ENCODE results near the gene B2M. TPM values are rescaled to one million over a fixed set of nuclear protein-coding genes. Genes with fewer than 3 reads are reported as not detected.

The B2M gene
- total RNA-seq, 3 donors from 2014 or later (not counting 1 experiment from before 2014, with no cell fraction given): 7,484 to 8,893 (median 7,665) TPM

DNA sequence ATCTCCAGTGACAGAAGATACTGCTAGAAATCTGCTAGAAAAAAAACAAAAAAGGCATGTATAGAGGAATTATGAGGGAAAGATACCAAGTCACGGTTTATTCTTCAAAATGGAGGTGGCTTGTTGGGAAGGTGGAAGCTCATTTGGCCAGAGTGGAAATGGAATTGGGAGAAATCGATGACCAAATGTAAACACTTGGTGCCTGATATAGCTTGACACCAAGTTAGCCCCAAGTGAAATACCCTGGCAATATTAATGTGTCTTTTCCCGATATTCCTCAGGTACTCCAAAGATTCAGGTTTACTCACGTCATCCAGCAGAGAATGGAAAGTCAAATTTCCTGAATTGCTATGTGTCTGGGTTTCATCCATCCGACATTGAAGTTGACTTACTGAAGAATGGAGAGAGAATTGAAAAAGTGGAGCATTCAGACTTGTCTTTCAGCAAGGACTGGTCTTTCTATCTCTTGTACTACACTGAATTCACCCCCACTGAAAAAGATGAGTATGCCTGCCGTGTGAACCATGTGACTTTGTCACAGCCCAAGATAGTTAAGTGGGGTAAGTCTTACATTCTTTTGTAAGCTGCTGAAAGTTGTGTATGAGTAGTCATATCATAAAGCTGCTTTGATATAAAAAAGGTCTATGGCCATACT is 4.0 kb downstream of the B2M start:
- TF ChIP-seq, protein P1, sequence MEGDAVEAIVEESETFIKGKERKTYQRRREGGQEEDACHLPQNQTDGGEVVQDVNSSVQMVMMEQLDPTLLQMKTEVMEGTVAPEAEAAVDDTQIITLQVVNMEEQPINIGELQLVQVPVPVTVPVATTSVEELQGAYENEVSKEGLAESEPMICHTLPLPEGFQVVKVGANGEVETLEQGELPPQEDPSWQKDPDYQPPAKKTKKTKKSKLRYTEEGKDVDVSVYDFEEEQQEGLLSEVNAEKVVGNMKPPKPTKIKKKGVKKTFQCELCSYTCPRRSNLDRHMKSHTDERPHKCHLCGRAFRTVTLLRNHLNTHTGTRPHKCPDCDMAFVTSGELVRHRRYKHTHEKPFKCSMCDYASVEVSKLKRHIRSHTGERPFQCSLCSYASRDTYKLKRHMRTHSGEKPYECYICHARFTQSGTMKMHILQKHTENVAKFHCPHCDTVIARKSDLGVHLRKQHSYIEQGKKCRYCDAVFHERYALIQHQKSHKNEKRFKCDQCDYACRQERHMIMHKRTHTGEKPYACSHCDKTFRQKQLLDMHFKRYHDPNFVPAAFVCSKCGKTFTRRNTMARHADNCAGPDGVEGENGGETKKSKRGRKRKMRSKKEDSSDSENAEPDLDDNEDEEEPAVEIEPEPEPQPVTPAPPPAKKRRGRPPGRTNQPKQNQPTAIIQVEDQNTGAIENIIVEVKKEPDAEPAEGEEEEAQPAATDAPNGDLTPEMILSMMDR (IDR thresholded peaks at IDR 0.05): no peak
- no peaks in the 10 kb centered on the region for H3K9me3 ChIP-seq (ENCODE audit: control insufficient read depth, insufficient read depth, low read length)
- ATAC-seq (peak in 1 of 3 donors; percentile 7), DNase-seq (peak in 1 of 2 donors; percentile 56)
- Mint-ChIP-seq H3K4me3 (peak overlapping the region; percentile 100), H3K27ac (peak overlapping the region; percentile 92 to 100), H3K27me3 (ENCODE audit: low read depth in 2 of 2) (no peaks in the 10 kb centered on the region), H3K4me1 (peaks cover 89 to 95% of the 10 kb centered on the region in 2 donors), H3K36me3 (peaks cover 77% of the 10 kb centered on the region), H3K9me3 (no peaks in the 10 kb centered on the region)
- peaks cover 76% of the 10 kb centered on the region for H3K36me3 ChIP-seq (ENCODE audit: control insufficient read depth, insufficient read depth, low read length)
- WGBS (ENCODE audit: insufficient coverage): 22% methylated on average over 6 of the region's 6 CpGs
- peak overlapping the region; percentile 95 for H3K27ac ChIP-seq (ENCODE audit: low read length)
- intact Hi-C loops (cut with micrococcal nuclease): loop anchor here (1.0 to 10.0 kb wide), 2 partner anchors 11 to 870 kb away; partner anchors contain the start of gene BLOC1S6
- no peaks in the 10 kb centered on the region for H3K27me3 ChIP-seq (ENCODE audit: control insufficient read depth, insufficient read depth, low read length)
- H3K4me1 ChIP-seq (ENCODE audit: control insufficient read depth, insufficient read depth, low read length): peaks cover 52% of the 10 kb centered on the region
- peak overlapping the region; percentile 99 for H3K4me3 ChIP-seq (ENCODE audit: low read length)

- 19% methylated on average over 1 of the region's 2 CpGs for WGBS (ENCODE audit: insufficient coverage)
- Mint-ChIP-seq H3K4me3 (peak overlapping the region; percentile 100), H3K27ac (peak overlapping the region; percentile 92 to 100), H3K27me3 (ENCODE audit: low read depth in 2 of 2) (no peaks in the 10 kb centered on the region), H3K36me3 (peaks cover 77% of the 10 kb centered on the region), H3K4me1 (peaks cover 89 to 95% of the 10 kb centered on the region in 2 donors), H3K9me3 (no peaks in the 10 kb centered on the region)
- intact Hi-C loops (cut with micrococcal nuclease): loop anchor here (1.0 to 10.0 kb wide), 2 partner anchors 10 to 869 kb away; partner anchors contain the start of gene BLOC1S6
- H3K4me1 ChIP-seq (ENCODE audit: control insufficient read depth, insufficient read depth, low read length): peaks cover 57% of the 10 kb centered on the region
- TF ChIP-seq, protein P1 (IDR thresholded peaks at IDR 0.05): no peak
- H3K27ac ChIP-seq (ENCODE audit: low read length): peak overlapping the region; percentile 53
- H3K4me3 ChIP-seq (ENCODE audit: low read length): peak overlapping the region; percentile 99
- no peaks in the 10 kb centered on the region for H3K27me3 ChIP-seq (ENCODE audit: control insufficient read depth, insufficient read depth, low read length)
- peaks cover 79% of the 10 kb centered on the region for H3K36me3 ChIP-seq (ENCODE audit: control insufficient read depth, insufficient read depth, low read length)
- ATAC-seq (no peak), DNase-seq (peak in 1 of 2 donors; percentile 36)
- H3K9me3 ChIP-seq (ENCODE audit: control insufficient read depth, insufficient read depth, low read length): no peaks in the 10 kb centered on the region
Observed at GRCh38 chr15:44715797-44716334, 4.5 kb downstream of the B2M start.

DNA sequence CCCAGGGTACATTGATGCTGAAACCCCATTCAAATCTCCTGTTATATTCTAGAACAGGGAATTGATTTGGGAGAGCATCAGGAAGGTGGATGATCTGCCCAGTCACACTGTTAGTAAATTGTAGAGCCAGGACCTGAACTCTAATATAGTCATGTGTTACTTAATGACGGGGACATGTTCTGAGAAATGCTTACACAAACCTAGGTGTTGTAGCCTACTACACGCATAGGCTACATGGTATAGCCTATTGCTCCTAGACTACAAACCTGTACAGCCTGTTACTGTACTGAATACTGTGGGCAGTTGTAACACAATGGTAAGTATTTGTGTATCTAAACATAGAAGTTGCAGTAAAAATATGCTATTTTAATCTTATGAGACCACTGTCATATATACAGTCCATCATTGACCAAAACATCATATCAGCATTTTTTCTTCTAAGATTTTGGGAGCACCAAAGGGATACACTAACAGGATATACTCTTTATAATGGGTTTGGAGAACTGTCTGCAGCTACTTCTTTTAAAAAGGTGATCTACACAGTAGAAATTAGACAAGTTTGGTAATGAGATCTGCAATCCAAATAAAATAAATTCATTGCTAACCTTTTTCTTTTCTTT is 5.8 kb downstream of the B2M start:
- TF ChIP-seq, protein P1 (IDR thresholded peaks at IDR 0.05): no peak
- H3K27me3 Mint-ChIP-seq (ENCODE audit: low read depth in 2 of 2): no peaks in the 10 kb centered on the region
- H3K4me1 Mint-ChIP-seq: peaks cover 89 to 98% of the 10 kb centered on the region in 2 donors
- 24% methylated on average over 2 of the region's 2 CpGs for WGBS (ENCODE audit: insufficient coverage)
- peaks cover 77% of the 10 kb centered on the region for H3K36me3 ChIP-seq (ENCODE audit: control insufficient read depth, insufficient read depth, low read length)
- peaks cover 68% of the 10 kb centered on the region for H3K4me1 ChIP-seq (ENCODE audit: control insufficient read depth, insufficient read depth, low read length)
- H3K4me3 Mint-ChIP-seq: peak overlapping the region; percentile 100
- H3K36me3 Mint-ChIP-seq: peaks cover 74% of the 10 kb centered on the region
- intact Hi-C loops (cut with micrococcal nuclease): loop anchor here (10.0 kb wide), 1 partner anchor 868 kb away; the partner anchor contains the start of gene BLOC1S6
- DNase-seq (peak in 1 of 2 donors; percentile 31), ATAC-seq (no peak)
- H3K27ac ChIP-seq (ENCODE audit: low read length): peak overlapping the region; percentile 53
- no peaks in the 10 kb centered on the region for H3K9me3 Mint-ChIP-seq
- H3K9me3 ChIP-seq (ENCODE audit: control insufficient read depth, insufficient read depth, low read length): no peaks in the 10 kb centered on the region
- peak overlapping the region; percentile 92 to 100 for H3K27ac Mint-ChIP-seq
- no peak overlapping the region for H3K4me3 ChIP-seq (ENCODE audit: low read length)
- H3K27me3 ChIP-seq (ENCODE audit: control insufficient read depth, insufficient read depth, low read length): no peaks in the 10 kb centered on the region
